Measurements from ENCODE around the gene ESAM.

Gene ESAM

DNA sequence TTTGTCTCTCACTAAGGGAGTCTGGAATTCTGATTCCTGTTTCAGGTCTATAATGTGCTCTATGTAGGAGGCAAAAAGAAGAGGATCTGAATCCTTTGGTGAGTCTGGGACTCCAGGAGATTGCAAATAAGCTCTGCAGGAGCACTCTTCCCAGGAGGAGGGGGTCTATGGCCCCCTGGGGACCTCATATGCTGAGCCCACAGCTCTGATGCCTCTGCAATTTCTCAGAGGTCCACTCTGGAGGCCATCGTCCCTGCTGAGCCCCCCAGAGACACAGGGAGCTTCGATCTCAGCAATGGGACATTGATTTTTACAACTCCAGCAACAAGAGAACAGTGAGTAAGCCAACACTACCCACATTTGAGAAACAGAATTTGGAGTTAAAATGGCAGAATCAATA is 42.6 kb downstream of the ESAM start:
- TF ChIP-seq, protein P1, sequence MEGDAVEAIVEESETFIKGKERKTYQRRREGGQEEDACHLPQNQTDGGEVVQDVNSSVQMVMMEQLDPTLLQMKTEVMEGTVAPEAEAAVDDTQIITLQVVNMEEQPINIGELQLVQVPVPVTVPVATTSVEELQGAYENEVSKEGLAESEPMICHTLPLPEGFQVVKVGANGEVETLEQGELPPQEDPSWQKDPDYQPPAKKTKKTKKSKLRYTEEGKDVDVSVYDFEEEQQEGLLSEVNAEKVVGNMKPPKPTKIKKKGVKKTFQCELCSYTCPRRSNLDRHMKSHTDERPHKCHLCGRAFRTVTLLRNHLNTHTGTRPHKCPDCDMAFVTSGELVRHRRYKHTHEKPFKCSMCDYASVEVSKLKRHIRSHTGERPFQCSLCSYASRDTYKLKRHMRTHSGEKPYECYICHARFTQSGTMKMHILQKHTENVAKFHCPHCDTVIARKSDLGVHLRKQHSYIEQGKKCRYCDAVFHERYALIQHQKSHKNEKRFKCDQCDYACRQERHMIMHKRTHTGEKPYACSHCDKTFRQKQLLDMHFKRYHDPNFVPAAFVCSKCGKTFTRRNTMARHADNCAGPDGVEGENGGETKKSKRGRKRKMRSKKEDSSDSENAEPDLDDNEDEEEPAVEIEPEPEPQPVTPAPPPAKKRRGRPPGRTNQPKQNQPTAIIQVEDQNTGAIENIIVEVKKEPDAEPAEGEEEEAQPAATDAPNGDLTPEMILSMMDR (IDR thresholded peaks at IDR 0.05; ENCODE audit: low read length): no peak
- TF ChIP-seq EZH2 (optimal IDR thresholded peaks at IDR 0.05; ENCODE audit: low read depth, low read length) (no peak), EZH2phosphoT487 (IDR thresholded peaks at IDR 0.05; ENCODE audit: low read length) (no peak)
- no peak overlapping the region for H3K27ac ChIP-seq (ENCODE audit: low read length)
- DNase-seq: no peak
- H3K4me3 ChIP-seq (ENCODE audit: low read length): no peak overlapping the region
- peaks cover 14% of the 10 kb centered on the region; the same call in 1 of the 2 replicates for H3K27me3 ChIP-seq (replicated peaks; ENCODE audit: insufficient read depth, low read length)
- H3K4me1 ChIP-seq (ENCODE audit: low read length): 0 out of 2 replicates have a peak, but pooled peaks cover 5% of the 10 kb centered on the region
- no peak overlapping the region for H2AFZ ChIP-seq (ENCODE audit: low read length)
- no peaks in the 10 kb centered on the region for H3K9me3 ChIP-seq (replicated peaks; ENCODE audit: insufficient read depth, low read length)
- H3K79me2 ChIP-seq (ENCODE audit: low read length): no peaks in the 10 kb centered on the region
- H3F3A ChIP-seq (ENCODE audit: insufficient read depth, low read length): no peaks in the 10 kb centered on the region
- H3K9ac ChIP-seq (ENCODE audit: low read length): no peak overlapping the region
- H4K20me1 ChIP-seq (ENCODE audit: insufficient read depth, low read length): no peaks in the 10 kb centered on the region
- H3K36me3 ChIP-seq (replicated peaks; ENCODE audit: insufficient read depth, low read length): no peaks in the 10 kb centered on the region
- no peak overlapping the region for H3K4me2 ChIP-seq (ENCODE audit: low read depth, low read length)
- no peaks in the 10 kb centered on the region for H3K9me2 ChIP-seq (replicated peaks; ENCODE audit: insufficient read depth, low read length)

DNA sequence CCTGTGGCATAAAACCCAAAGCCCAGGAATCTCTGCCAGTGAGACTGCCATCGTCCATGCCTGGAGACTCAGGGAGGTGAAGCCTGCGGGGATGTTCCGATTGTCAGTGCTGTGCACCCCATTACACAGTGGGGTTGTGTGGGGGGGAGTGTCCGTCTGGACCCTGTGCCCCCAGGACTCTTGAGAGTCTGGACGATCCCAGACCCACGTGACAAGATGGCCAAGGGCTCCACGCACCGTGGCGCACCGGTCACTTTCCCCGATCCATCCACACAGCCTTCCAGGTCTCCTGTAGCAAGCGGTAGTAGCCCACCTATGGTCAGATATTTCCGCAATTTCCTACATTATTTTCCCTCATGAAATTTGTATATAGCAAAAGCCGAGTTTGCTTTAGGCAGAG is 43.3 kb downstream of the ESAM start:
- Histone ChIP-seq H3K9ac (ENCODE audit: low read length) (no peak overlapping the region), H3K4me1 (ENCODE audit: low read length) (0 out of 2 replicates have a peak, but pooled peaks cover 5% of the 10 kb centered on the region), H4K20me1 (ENCODE audit: insufficient read depth, low read length) (no peaks in the 10 kb centered on the region), H3K4me2 (ENCODE audit: low read depth, low read length) (no peak overlapping the region), H3K9me2 (replicated peaks; ENCODE audit: insufficient read depth, low read length) (no peaks in the 10 kb centered on the region), H2AFZ (ENCODE audit: low read length) (no peak overlapping the region), H3K9me3 (replicated peaks; ENCODE audit: insufficient read depth, low read length) (no peaks in the 10 kb centered on the region), H3K27me3 (replicated peaks; ENCODE audit: insufficient read depth, low read length) (peaks cover 14% of the 10 kb centered on the region; the same call in 1 of the 2 replicates), H3K4me3 (ENCODE audit: low read length) (0 out of 2 replicates have a peak overlapping the region, but pooled peaks have one; percentile 48), H3K27ac (ENCODE audit: low read length) (no peak overlapping the region), H3F3A (ENCODE audit: insufficient read depth, low read length) (no peaks in the 10 kb centered on the region), H3K36me3 (replicated peaks; ENCODE audit: insufficient read depth, low read length) (no peaks in the 10 kb centered on the region), H3K79me2 (ENCODE audit: low read length) (no peaks in the 10 kb centered on the region)
- no peak for TF ChIP-seq EZH2 (optimal IDR thresholded peaks at IDR 0.05; ENCODE audit: low read depth, low read length)
- TF ChIP-seq, protein P1 (IDR thresholded peaks at IDR 0.05; ENCODE audit: low read length): no peak
- no peak for TF ChIP-seq EZH2phosphoT487 (IDR thresholded peaks at IDR 0.05; ENCODE audit: low read length)
- DNase-seq: no peak

DNA sequence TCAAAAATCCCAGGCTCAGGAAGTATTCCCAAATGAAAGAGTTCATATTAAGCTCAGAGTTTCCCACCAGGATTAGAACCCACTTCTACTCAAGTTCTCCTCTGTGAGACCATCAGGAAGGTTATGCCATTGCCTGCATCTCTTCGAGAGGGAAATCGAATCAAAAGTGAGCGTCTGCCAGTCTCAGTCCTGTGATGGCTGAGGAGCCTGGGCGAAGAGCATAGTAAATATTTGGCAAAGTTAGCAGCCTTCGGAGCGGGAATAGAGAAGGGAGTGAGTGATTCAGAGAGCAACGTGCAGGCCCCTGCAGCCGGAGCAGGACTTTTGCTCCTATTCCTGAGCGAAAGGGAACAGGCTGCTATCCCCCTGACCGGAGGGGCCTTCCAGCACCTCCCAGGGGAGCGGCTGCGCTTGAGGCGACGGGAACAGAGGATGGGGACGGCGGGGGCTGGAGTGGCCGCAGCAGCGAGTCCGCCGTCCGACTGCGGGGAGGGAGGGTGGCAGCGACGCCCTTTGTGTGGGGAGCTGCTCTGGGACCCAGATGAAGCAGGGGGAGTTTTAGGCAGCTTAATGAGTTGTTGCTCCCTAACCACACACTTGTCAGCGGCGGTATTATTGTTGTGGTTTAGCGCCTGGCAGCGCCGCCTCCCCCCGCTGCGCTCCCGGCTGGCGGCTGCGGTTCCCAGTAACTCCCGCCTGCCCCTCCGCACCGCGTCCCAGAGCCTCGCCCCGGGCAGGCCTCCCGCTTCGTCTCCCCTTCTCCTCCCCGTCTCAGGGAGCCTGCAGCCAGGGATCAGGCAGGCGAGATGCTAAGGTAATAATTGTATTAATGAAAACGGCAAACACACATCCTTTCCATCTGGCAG is 44.1 kb downstream of the ESAM start:
- Histone ChIP-seq H3K9ac (ENCODE audit: low read length) (no peak overlapping the region), H3K4me1 (ENCODE audit: low read length) (0 out of 2 replicates have a peak, but pooled peaks cover 5% of the 10 kb centered on the region), H3K4me3 (ENCODE audit: low read length) (peak overlapping the region; percentile 48), H3K27ac (ENCODE audit: low read length) (no peak overlapping the region), H3K36me3 (replicated peaks; ENCODE audit: insufficient read depth, low read length) (no peaks in the 10 kb centered on the region), H3F3A (ENCODE audit: insufficient read depth, low read length) (no peaks in the 10 kb centered on the region), H4K20me1 (ENCODE audit: insufficient read depth, low read length) (no peaks in the 10 kb centered on the region), H3K27me3 (replicated peaks; ENCODE audit: insufficient read depth, low read length) (peaks cover 14% of the 10 kb centered on the region; the same call in 1 of the 2 replicates), H3K9me3 (replicated peaks; ENCODE audit: insufficient read depth, low read length) (no peaks in the 10 kb centered on the region), H3K79me2 (ENCODE audit: low read length) (no peaks in the 10 kb centered on the region), H3K4me2 (ENCODE audit: low read depth, low read length) (peak overlapping the region; percentile 76), H3K9me2 (replicated peaks; ENCODE audit: insufficient read depth, low read length) (no peaks in the 10 kb centered on the region), H2AFZ (ENCODE audit: low read length) (peak overlapping the region; percentile 36; the same call in 1 of the 2 replicates)
- TF ChIP-seq EZH2phosphoT487 (IDR thresholded peaks at IDR 0.05; ENCODE audit: low read length) (no peak), EZH2 (optimal IDR thresholded peaks at IDR 0.05; ENCODE audit: low read depth, low read length) (no peak)
- TF ChIP-seq, protein P1 (IDR thresholded peaks at IDR 0.05; ENCODE audit: low read length): no peak
- peak; percentile 12 for DNase-seq

Measured in MM.1S (cell line).